ENCODE results near the gene ZNF615.
A peak's percentile ranks its signal among the peaks of the same experiment; 100 is the strongest.
"Not testable (repeated sequence)": the region's sequence is repeated elsewhere in the genome, so short reads cannot be mapped to it uniquely, and the experiment has no call there.

The ZNF615 gene

GRCh38 chr19:52007806-52008557 lies at the start of gene ZNF615:
Gene ZNF615 (minus strand): TSS chr19:52008211. CDS start chr19:52003711, 4,500 bp downstream.
- peak; percentile 74 for DNase-seq

- not testable (repeated sequence) for DNase-seq
These were observed 48.5 kb upstream of the ZNF615 start for GRCh38 chr19:52056480-52056879.

GRCh38 chr19:52051736-52052135 lies 43.7 kb upstream of the ZNF615 start:
- DNase-seq: not testable (repeated sequence)

GRCh38 chr19:52048555-52049501 lies 40.8 kb upstream of the ZNF615 start, which contains the start of gene ZNF432:
Gene ZNF432 (minus strand): TSS chr19:52048838. CDS start chr19:52046868, 1,970 bp downstream.
- DNase-seq: peak; percentile 87

- no peak for DNase-seq
These were observed 31.2 kb upstream of the ZNF615 start for GRCh38 chr19:52039169-52039568.

GRCh38 chr19:52034051-52034728 lies 26.2 kb upstream of the ZNF615 start:
- no peak for DNase-seq

GRCh38 chr19:52028780-52029123 lies 20.7 kb upstream of the ZNF615 start:
- no peak for DNase-seq

GRCh38 chr19:52028027-52028779 lies 20.2 kb upstream of the ZNF615 start, which contains the start of gene ZNF614:
Gene ZNF614 (minus strand): TSS chr19:52028379. CDS start chr19:52025745, 2,634 bp downstream.
- peak; percentile 86 for DNase-seq

GRCh38 chr19:52026255-52026990 lies 18.4 kb upstream of the ZNF615 start:
- DNase-seq: not testable (repeated sequence)

- DNase-seq: not testable (repeated sequence)
These were observed 16.5 kb upstream of the ZNF615 start for GRCh38 chr19:52024478-52024877.

GRCh38 chr19:52022193-52022592 lies 14.2 kb upstream of the ZNF615 start:
- no peak for DNase-seq

GRCh38 chr19:52020506-52020905 lies 12.5 kb upstream of the ZNF615 start:
- DNase-seq: no peak

- DNase-seq: no peak
These were observed 2.7 kb upstream of the ZNF615 start for GRCh38 chr19:52010674-52011073.

- no peak for DNase-seq
These were observed 583 bp downstream of the ZNF615 start for GRCh38 chr19:52007451-52007805.

GRCh38 chr19:51994048-51994644 lies 13.9 kb downstream of the ZNF615 start:
- no peak for DNase-seq

GRCh38 chr19:51993422-51993821 lies 14.6 kb downstream of the ZNF615 start:
- DNase-seq: no peak

GRCh38 chr19:51986309-51987291 lies 21.4 kb downstream of the ZNF615 start, which contains the start of gene ZNF350:
Gene ZNF350 (minus strand): TSS chr19:51986840. CDS start chr19:51974360, 12,480 bp downstream.
- DNase-seq: peak; percentile 76

GRCh38 chr19:51983361-51983760 lies 24.6 kb downstream of the ZNF615 start:
- no peak for DNase-seq

- DNase-seq: not testable (repeated sequence)
These were observed 27.1 kb downstream of the ZNF615 start for GRCh38 chr19:51980926-51981325.

Data from NCI-H2029 (cell line).